Measurements from ENCODE around the gene TCERG1L.

DNA sequence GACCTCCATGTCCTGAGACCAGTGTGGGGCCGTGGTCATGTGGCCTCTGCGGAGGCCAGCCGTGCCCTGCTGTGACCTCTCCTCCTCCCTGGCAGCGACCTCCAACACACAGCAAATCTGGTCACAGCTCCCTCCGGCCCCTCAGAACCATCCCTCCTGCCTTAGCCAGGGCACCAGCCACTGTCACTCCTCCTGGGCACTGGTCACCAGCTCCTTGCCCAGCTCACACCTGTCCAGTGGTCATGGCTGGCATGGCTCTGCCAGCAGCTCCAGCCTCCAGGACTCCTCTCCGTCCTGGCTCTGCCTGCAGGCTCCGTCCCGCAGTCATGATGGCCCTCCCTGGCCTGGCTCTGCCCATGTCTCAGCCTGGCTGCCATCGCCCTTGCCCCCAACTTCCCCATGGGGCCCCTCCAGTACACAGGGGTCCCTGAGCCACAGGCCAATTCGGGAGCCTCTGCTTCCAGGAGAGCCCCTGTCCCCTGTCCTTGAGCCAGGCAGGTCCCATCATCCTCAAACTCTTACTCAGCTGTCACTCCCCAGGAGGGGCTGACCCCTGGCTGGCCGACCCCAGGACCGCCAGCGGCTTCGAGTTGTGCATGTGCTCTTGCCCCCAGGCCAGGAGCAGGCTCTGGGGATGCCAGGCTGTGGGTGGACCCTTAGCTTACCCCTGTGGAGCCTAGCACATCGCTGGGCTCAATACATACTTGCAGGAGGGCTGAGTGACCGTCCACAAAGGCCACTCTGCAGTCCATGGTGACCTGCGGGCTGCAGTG, 92.5 kb downstream of the TCERG1L start:
- TF ChIP-seq POLR2A (IDR thresholded peaks at IDR 0.05), result no peak
- TF ChIP-seq, protein P1, sequence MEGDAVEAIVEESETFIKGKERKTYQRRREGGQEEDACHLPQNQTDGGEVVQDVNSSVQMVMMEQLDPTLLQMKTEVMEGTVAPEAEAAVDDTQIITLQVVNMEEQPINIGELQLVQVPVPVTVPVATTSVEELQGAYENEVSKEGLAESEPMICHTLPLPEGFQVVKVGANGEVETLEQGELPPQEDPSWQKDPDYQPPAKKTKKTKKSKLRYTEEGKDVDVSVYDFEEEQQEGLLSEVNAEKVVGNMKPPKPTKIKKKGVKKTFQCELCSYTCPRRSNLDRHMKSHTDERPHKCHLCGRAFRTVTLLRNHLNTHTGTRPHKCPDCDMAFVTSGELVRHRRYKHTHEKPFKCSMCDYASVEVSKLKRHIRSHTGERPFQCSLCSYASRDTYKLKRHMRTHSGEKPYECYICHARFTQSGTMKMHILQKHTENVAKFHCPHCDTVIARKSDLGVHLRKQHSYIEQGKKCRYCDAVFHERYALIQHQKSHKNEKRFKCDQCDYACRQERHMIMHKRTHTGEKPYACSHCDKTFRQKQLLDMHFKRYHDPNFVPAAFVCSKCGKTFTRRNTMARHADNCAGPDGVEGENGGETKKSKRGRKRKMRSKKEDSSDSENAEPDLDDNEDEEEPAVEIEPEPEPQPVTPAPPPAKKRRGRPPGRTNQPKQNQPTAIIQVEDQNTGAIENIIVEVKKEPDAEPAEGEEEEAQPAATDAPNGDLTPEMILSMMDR (IDR thresholded peaks at IDR 0.05), result no peak
